HG03175 (cell line): ENCODE results near the gene SLC35D1.
"Not testable (repeated sequence)": the region's sequence is repeated elsewhere in the genome, so short reads cannot be mapped to it uniquely, and the experiment has no call there.

Experiments used
- ATAC-seq: cut with Tn5 transposase; IDR thresholded peaks from one replicate; pipeline ENCODE4 v1.9.1; 2021; ENCODE audit warnings: mild to moderate bottlenecking, moderate library complexity; ENCODE audit not compliant: unreplicated experiment

Gene SLC35D1

GRCh38 chr1:67053785-67054772 lies at the start of gene SLC35D1:
TSS of gene SLC35D1 (minus strand) at chr1:67054148. CDS start at chr1:67054013, 135 bp downstream.
- peak; percentile 80 for ATAC-seq

DNA sequence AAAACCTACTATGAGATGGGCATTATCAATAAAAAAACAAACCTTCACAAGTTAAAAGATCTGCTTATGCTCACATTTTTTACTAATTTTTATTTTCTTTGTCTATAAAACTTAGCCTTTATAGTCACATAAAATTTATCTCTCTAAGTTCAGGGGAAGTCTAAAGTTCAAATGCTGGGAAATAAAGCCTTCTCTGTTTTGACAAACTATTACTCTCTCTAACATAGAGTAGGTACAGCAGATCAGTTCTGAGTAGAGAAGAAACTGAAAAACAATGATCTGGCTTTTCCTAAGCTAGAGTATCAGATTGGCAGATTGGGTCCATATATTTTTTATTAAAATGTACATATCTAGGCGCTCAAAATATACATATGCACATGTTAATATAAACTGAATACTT lies 49.6 kb upstream of the SLC35D1 start:
- no peak for ATAC-seq

DNA sequence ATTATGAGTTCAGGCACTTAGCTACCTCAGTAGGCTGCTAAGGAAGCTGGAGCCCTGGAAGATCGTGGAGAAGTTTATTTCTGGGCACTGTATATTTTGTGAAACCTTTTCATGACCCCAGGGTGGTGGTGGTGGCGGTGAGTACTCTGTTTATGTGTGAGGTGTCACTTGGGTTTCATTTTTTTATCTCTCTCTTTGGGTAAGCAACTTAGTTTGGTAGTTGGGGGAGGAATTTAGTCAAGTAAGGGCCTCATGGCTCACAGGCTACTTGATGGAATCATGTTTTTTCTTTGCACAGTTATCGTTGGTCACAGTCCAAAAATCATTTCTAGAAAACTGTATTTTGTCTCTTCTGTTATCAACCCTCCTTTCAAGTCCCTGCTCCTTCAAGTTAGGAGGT lies 46.9 kb upstream of the SLC35D1 start:
- no peak for ATAC-seq

GRCh38 chr1:67097305-67097704 lies 43.4 kb upstream of the SLC35D1 start:
- ATAC-seq = no peak

DNA sequence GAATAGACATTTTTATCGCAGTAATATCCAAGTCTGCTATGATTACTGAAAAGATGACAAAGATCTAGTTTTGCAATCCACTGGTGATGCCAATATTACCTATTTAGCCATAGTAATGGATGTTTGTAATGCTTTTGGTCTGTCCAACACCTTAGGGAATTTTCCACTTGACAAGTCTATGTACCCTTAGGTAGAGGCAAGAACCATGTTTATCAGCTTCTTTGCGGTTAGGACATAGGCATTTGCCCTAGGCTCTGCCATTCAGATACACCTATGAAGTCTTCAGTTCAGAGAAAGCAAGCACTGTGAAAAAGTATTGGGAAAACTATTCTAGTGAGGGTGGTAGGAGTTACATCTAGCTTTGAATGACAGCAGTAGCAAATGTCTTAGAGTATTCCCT lies 40.2 kb upstream of the SLC35D1 start:
- no peak for ATAC-seq

GRCh38 chr1:67089685-67090208 lies 35.8 kb upstream of the SLC35D1 start:
- ATAC-seq = no peak

DNA sequence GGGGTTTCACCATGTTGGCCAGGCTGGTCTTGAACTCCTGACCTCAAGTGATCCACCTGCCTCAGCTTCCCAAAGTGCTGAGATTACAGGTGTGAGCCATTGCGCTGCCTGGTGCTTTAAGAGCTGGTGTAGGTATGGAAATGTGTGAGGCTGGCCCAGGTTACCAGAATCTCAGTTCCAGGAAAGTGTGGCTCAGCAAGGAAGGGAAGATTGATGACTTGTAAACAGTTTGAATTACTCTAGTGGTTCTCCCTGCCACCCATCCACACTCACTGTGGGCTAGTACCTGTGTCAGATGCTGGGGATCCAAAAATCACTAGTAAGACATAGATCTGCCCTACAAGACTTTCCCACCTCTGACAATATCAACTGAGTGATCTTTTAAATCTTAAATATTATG lies 34.5 kb upstream of the SLC35D1 start:
- ATAC-seq = no peak

DNA sequence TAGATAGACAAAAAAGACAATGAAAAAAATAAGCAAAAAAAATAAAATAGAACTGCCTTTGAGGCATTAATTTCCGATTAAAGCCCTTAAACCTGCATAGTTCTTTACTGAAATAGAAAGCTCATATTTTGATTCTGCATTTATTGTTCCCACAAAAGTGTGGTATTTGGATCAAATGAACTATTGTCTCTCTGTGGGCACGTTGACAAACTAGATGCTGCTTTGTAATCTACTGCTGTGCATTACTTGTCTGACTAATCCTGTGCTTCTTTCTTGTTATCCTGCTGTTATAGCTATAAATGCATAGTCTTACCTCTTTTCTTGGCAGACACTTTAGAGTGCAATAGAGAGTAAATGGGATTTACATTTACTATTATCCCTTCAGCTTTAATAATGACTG lies 31.4 kb upstream of the SLC35D1 start:
- ATAC-seq = no peak

GRCh38 chr1:67084765-67085318 lies 30.9 kb upstream of the SLC35D1 start:
- no peak for ATAC-seq

DNA sequence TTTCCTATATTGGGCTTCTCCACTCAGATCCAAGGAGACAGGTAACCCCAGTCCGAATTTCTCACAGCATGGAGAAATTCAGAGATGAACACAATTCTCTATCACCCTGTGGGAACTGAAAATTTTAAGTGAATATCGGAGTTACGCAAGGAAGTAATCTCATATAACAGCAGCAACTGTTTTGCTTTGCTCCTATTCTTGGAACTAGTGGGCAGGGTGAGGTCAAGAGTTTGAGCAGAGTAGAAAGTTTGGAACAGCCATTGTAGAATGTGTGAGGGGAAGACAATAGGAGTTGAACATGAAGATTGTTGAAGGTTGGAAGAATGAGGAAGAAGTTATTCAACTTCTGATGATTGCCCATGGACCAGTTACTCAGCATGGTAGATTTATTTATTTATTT lies 24.3 kb upstream of the SLC35D1 start:
- ATAC-seq = no peak

DNA sequence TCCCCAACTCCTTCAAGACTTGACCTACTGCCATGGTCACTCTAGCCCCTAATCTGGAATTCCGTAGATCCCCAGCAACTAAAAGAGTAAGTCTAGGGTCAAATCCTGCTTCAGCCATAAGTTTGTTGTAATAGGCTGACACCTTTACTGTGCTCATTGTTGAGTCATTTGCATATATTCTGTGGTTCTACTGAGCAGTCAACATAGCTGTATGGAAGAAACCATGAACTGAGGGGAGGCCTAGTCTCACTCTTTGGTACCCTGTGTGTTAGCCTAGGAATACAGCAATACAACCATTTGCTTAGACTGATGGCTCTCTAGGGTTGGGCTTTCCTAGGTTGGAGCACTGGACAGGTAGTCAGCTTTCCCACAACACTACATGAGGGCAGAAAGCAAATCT lies 23.6 kb upstream of the SLC35D1 start:
- ATAC-seq = no peak

DNA sequence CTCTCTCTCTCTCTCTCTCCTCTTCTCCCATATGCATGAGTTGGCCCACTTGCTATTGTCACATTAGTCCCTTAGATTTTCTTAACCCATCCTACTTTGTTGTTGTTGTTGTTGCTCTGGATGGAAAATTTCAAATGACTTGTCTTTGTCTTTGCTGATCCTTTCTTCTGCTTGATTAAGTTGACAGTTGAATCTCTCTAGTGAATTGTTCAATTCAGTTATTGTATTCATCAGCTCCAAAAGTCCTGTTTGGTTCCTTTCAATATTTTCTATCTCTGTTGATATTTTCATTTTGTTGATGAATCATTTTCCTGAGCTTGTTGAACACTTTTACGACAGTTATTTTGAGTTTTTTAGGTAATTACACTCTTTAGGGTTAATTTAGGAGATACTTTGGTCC lies 18.8 kb upstream of the SLC35D1 start:
- no peak for ATAC-seq

GRCh38 chr1:67067655-67068054 lies 13.7 kb upstream of the SLC35D1 start:
- not testable (repeated sequence) for ATAC-seq

DNA sequence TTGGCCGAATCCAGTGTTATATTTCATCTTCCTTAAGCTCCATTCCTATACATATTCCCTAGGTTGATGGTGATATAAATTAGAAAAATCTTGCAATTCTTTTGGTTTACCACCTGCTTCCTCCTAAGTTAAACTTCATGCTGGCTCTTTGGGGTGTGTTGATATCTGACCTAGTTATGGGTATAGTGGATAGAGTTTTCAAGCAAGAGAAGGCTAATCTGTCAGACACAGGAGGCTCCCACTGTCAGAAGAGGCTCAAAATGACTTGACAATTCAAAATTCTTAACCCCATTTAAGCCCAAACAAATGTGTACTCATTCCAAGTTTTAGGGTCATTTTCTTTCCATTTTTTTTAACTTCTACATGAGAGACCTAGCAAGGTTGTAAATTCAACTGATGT lies 8.5 kb upstream of the SLC35D1 start:
- no peak for ATAC-seq

- ATAC-seq = no peak
These were observed 7.3 kb upstream of the SLC35D1 start for GRCh38 chr1:67061266-67061665.

DNA sequence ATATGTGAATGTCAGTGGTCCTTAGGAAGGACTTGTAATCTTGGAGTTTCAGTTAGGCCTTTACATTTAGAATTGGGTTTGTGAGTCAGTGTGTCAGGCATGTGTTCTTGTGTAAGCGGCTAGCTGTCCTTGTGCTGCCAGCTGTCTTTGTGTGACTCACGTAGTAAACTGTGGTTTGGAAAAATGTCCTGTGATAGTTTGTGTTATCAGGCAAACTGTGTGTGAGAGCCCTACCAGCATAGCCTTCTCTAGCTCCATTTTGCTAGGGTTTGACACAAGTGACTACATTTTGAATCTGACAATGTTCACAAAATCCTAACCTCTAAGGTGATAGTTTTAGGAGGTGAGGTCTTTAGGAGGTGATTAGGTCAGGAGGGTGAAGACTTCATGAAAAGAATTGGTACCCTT lies 6.9 kb upstream of the SLC35D1 start:
- no peak for ATAC-seq

DNA sequence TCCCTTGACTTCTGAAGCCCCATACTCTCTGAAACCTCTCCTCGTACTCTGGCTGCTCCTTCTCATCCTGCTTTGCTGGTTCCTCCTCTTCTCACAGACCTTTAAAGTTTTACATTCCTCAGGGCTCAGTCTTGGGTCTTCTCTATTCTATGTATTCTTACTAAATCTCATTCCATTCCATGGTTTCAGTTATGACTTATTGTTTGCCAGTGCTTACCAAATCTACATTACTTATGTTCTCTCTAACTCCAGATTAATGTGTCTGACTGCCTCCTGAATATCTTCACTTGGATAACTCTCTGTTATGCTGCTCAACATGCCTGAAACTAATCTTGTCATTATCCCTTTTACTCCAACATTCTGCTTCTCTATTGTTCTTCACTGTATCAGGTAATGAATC lies 5.4 kb upstream of the SLC35D1 start:
- ATAC-seq = no peak

DNA sequence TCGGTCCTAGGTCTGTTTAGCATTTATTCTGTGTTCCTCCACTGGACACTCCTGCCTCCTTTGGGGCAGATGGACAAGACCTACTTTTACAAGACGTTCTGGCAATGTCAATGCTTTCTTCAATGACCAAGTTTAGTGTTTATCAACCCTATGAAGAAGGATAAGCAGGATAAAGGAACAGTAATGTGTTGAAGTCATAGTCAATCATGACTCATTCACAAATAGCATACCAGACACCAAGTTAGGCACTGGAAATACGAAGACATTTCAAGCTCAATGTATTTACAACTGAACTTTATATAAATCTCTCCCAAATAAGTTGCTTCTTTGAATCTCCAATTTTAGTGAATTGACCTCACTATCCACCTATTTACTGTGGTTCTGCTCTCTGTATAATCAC lies 4.8 kb upstream of the SLC35D1 start:
- no peak for ATAC-seq

GRCh38 chr1:67058242-67058641 lies 4.3 kb upstream of the SLC35D1 start:
- no peak for ATAC-seq

DNA sequence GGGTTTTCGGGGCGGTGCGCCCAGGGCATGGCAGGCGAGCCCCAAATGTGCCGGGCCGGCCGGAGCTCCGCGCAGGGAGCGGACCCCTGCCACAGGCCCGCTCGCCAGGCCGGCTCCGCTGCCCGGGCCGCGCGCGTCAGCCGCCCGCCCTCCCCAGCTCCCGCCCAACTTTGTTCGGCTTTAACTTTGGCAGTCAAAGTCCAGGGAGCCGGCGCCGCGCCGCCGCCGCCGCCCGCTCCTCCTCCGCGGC lies 488 bp downstream of the SLC35D1 start:
- peak; percentile 34 for ATAC-seq

DNA sequence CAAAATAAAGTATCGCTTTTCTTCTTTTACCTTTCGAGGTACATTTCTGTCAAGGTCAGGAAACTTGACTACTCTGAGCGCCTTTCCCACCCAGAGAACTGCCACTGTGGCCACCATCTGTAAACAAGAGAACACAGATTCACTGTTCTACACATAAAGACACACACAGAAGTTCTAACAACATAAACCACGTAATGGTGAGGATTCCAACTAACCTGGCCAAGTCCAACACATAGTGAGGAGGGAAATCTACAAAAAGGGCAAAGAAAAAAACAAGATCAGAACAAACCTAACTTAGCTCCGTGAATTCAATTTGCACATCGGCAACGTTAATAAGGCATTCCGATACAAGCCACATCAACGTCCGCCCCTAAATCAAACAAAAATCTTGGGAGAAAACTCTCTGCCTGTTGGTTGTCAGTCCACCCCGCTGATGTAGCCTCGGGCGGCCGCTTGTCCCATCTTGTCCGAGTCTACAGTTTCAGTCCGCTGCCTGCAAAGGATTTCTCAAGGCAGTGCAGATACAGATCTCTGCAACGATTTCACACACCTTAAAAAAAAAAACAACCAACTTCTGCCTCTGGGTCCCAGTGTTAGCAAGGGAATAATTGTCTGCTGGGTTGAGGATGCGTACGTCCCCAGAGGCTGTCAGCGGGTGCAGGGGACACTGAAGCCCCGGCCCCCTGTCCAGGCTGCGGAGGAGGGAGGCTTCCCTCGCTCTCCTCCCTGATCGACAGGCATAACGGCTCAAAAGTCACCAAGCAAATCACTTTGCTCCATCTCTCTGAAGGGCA lies 1.0 kb downstream of the SLC35D1 start:
- peak; percentile 17 for ATAC-seq

DNA sequence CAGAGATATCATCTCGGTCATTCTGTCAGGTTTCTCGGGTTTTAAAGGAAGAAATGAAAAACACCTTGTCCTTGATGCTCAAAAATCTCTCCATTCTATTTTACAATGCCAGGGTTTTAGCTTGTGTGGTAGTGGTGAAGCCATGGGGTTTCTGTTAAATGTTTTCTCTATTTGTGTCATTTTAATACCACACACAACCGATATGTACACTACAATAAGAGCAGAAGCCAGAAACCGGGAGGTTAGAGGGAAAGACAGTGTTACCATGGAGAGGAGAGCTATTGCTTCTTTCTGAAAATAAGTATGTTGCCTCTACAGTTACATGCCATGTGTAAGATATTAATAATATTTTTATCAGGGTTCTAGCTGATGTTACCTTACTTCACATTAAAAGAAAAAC lies 2.8 kb downstream of the SLC35D1 start:
- ATAC-seq = no peak
